ENCODE measurements around the gene TFIP11.

The TFIP11 gene

DNA sequence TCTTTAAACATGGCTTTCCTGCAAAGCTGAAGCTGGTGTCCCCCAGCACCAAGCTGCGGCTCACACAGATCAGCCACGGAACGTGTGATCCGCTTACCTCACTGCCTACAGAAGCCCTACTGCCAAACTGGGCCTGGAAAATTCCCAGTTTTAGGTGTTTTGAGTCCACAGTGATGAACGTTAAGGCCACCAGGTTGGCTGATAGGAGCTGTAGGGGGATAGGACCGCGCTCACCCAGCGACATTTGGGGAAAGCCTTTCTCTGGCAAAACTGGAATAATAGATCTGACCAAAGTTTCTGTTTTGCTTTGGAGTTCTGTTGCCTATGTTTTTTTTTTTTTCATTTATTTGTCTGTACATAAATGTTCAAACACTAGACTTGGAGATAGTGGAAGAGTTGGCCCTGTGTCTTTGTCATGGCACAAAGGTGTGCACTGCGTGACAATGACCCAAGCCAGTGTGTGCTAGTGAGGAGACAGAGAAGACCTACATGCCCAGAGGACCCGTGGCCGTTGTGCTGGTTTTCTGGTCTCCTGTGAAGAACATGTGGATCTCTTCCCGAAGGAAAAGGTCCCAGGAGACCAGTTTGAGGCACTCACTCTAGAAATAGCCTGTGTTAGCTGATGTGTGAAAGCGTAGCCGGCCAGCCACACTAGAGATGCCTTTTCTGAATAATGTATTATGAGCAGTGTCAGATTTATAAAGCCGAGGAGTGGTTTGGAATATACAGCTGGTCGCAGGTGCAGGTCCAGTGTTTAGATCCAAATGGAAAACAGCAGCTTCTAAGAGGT is 68.2 kb downstream of the TFIP11 start:
- H3K36me3 ChIP-seq (ENCODE audit: insufficient read depth, low read length), result no peaks in the 10 kb centered on the region
- H3K27ac ChIP-seq, result no peak overlapping the region
- no peak for DNase-seq (ENCODE audit: low read depth, low spot score)
- TF ChIP-seq FOXP2 (optimal IDR thresholded peaks at IDR 0.05; ENCODE audit: control extremely low read depth, extremely low read length, insufficient read depth) (no peak), POLR2AphosphoS5 (IDR thresholded peaks at IDR 0.05; ENCODE audit: borderline replicate concordance, low read depth, low read length) (no peak), EZH2 (IDR thresholded peaks at IDR 0.05) (no peak)
- no peak overlapping the region for H3K9ac ChIP-seq (ENCODE audit: insufficient read length)
- no peaks in the 10 kb centered on the region for H3K9me3 ChIP-seq (ENCODE audit: low read depth, low read length)
- H3K4me3 ChIP-seq, result no peak overlapping the region

- Histone ChIP-seq H3K9ac (ENCODE audit: insufficient read length) (no peak overlapping the region), H3K4me3 (no peak overlapping the region)
- TF ChIP-seq EZH2 (IDR thresholded peaks at IDR 0.05) (no peak), POLR2AphosphoS5 (IDR thresholded peaks at IDR 0.05; ENCODE audit: borderline replicate concordance, low read depth, low read length) (no peak), FOXP2 (optimal IDR thresholded peaks at IDR 0.05; ENCODE audit: control extremely low read depth, extremely low read length, insufficient read depth) (no peak)
Measured at GRCh38 chr22:26442086-26442756, 70.1 kb downstream of the TFIP11 start.

More at GRCh38 chr22:26442086-26442756, 70.1 kb downstream of the TFIP11 start:
- no peaks in the 10 kb centered on the region for H3K36me3 ChIP-seq (ENCODE audit: insufficient read depth, low read length)
- no peaks in the 10 kb centered on the region for H3K9me3 ChIP-seq (ENCODE audit: low read depth, low read length)
- no peak overlapping the region for H3K27ac ChIP-seq
- DNase-seq (ENCODE audit: low read depth, low spot score), result no peak

Measured in SK-N-MC (cell line).